ENCODE measurements around the gene TLCD3B.

- TF ChIP-seq CTCF (IDR thresholded peaks at IDR 0.05) (no peak), POLR2A (IDR thresholded peaks at IDR 0.05) (no peak)
These were observed 46.6 kb upstream of the TLCD3B start for GRCh38 chr16:30077656-30078055.
